ENCODE measurements around the gene PSMG4. TPM values are rescaled to one million over a fixed set of nuclear protein-coding genes. Genes with fewer than 3 reads are reported as not detected.

Gene PSMG4
- total and polyA plus RNA-seq, 12 donors, result 8.1 to 38.6 (median 10.3) TPM

- Histone ChIP-seq H3K4me3 (no peak overlapping the region), H3K27me3 (peaks cover 0 to 3% (median 0%) of the 10 kb centered on the region in 7 donors), H3K9me3 (peaks cover 0 to 17% (median 0%) of the 10 kb centered on the region in 11 donors), H3K36me3 (no peaks in the 10 kb centered on the region), H3K27ac (no peak overlapping the region), H3K4me1 (no peaks in the 10 kb centered on the region)
- WGBS, 2 donors, result 89 to 91% methylated on average over 16 of the region's 16 CpGs
- TF ChIP-seq CTCF (IDR thresholded peaks at IDR 0.05), result no peak
- ATAC-seq (no peak), DNase-seq (no peak)
- intact Hi-C loops (cut with DNase I), result no loop called here
These were observed 45.9 kb downstream of the PSMG4 start for GRCh38 chr6:3304500-3305215.

GRCh38 chr6:3305216-3305565 lies 46.4 kb downstream of the PSMG4 start:
- Histone ChIP-seq H3K27me3 (peaks cover 0 to 3% (median 0%) of the 10 kb centered on the region in 7 donors), H3K36me3 (no peaks in the 10 kb centered on the region), H3K9me3 (peaks cover 0 to 17% (median 0%) of the 10 kb centered on the region in 11 donors), H3K4me3 (no peak overlapping the region), H3K4me1 (no peaks in the 10 kb centered on the region), H3K27ac (no peak overlapping the region)
- intact Hi-C loops (cut with DNase I), result no loop called here
- no peak for DNase-seq
- WGBS, 2 donors, result 89 to 95% methylated on average over 8 of the region's 8 CpGs
- ATAC-seq, result no peak
- TF ChIP-seq CTCF (IDR thresholded peaks at IDR 0.05), result no peak

DNA sequence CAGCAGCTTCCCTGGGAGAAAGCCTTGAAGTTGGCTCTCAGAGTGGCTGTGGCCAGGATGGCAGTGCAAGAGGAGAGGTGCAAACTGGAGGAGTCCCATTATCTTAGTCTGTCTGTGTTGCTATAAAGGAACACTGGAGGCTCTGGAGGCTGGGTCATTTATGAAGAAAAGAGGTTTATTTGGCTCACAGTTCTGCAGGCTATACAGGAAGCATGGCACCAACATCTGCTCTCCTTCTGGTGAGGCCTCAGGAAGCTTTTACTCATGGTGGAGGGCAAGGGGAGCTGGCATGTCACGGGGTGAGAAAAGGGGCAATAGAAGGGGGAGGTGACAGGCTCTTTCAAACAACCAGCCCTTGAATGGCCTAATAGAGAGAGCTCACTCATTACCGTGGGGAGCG lies 47.1 kb downstream of the PSMG4 start:
- intact Hi-C loops (cut with DNase I), result no loop called here
- no peak for TF ChIP-seq CTCF (IDR thresholded peaks at IDR 0.05)
- Histone ChIP-seq H3K4me3 (no peak overlapping the region), H3K9me3 (peaks cover 0 to 17% (median 0%) of the 10 kb centered on the region in 11 donors), H3K4me1 (no peaks in the 10 kb centered on the region), H3K27ac (no peak overlapping the region), H3K36me3 (no peaks in the 10 kb centered on the region), H3K27me3 (peaks cover 0 to 3% (median 0%) of the 10 kb centered on the region in 7 donors)
- WGBS, 2 donors, result 81 to 96% methylated on average over 3 of the region's 3 CpGs
- DNase-seq (no peak), ATAC-seq (no peak)

GRCh38 chr6:3306848-3307247 lies 48.1 kb downstream of the PSMG4 start:
- H3K36me3 ChIP-seq, result no peaks in the 10 kb centered on the region
- no peak for TF ChIP-seq CTCF (IDR thresholded peaks at IDR 0.05)
- WGBS, 2 donors, result 90 to 95% methylated on average over 10 of the region's 10 CpGs
- no peak overlapping the region for H3K4me3 ChIP-seq
- no peaks in the 10 kb centered on the region for H3K27me3 ChIP-seq
- H3K4me1 ChIP-seq, result no peaks in the 10 kb centered on the region
- no peak overlapping the region for H3K27ac ChIP-seq
- peaks cover 0 to 13% (median 0%) of the 10 kb centered on the region in 11 donors for H3K9me3 ChIP-seq
- intact Hi-C loops (cut with DNase I), result no loop called here
- no peak for DNase-seq
- no peak for ATAC-seq

All from heart right ventricle (tissue), 16 donors.